Erythroblast (primary cell): ENCODE results near the gene DNAJC30.
"Not testable (repeated sequence)": the region's sequence is repeated elsewhere in the genome, so short reads cannot be mapped to it uniquely, and the experiment has no call there.

Experiments used
- DNase-seq, 2 experiments: peaks; one replicate each; lab custom pipeline; 2025; lab: John Stamatoyannopoulos, UW
- GATA1 ChIP-seq: IDR thresholded peaks from 2 replicates; pipeline ENCODE4 v1.6.1; 2011; ENCODE audit warnings: low read depth, mild to moderate bottlenecking, control low read depth, low read length, moderate library complexity
- POLR2A ChIP-seq: IDR thresholded peaks from 2 replicates; pipeline ENCODE4 v1.6.1; 2011; ENCODE audit warnings: mild to moderate bottlenecking, low read length

DNAJC30 gene

GRCh38 chr7:73717991-73718405 lies 34.7 kb upstream of the DNAJC30 start:
- peak in 1 of 2 experiments; percentile 38 for DNase-seq
- no peak for TF ChIP-seq POLR2A
- no peak for TF ChIP-seq GATA1

- DNase-seq, result no peak
- TF ChIP-seq GATA1 (no peak), POLR2A (no peak)
These were observed 34.0 kb upstream of the DNAJC30 start for GRCh38 chr7:73717025-73717807.

GRCh38 chr7:73716318-73716890 lies 33.2 kb upstream of the DNAJC30 start:
- DNase-seq, result peak in 1 of 2 experiments; percentile 27
- no peak for TF ChIP-seq GATA1
- no peak for TF ChIP-seq POLR2A

- DNase-seq, result peak; percentile 93 to 94
- TF ChIP-seq POLR2A (no peak), GATA1 (no peak)
These were observed 32.5 kb upstream of the DNAJC30 start for GRCh38 chr7:73715648-73716317.

- DNase-seq, result not testable (repeated sequence)
These were observed 30.1 kb upstream of the DNAJC30 start for GRCh38 chr7:73713319-73713718.

GRCh38 chr7:73712773-73713172 lies 29.5 kb upstream of the DNAJC30 start:
- no peak for DNase-seq
- TF ChIP-seq POLR2A, result no peak
- TF ChIP-seq GATA1, result no peak

GRCh38 chr7:73708961-73709549 lies 25.8 kb upstream of the DNAJC30 start:
- no peak for TF ChIP-seq GATA1
- no peak for TF ChIP-seq POLR2A
- no peak for DNase-seq

GRCh38 chr7:73707045-73707631 lies 23.9 kb upstream of the DNAJC30 start:
- no peak for DNase-seq
- TF ChIP-seq GATA1 (no peak), POLR2A (no peak)

GRCh38 chr7:73706126-73707044 lies 23.1 kb upstream of the DNAJC30 start:
- peak; percentile 26 to 70 for DNase-seq
- TF ChIP-seq POLR2A (no peak), GATA1 (no peak)

GRCh38 chr7:73705551-73705920 lies 22.3 kb upstream of the DNAJC30 start:
- TF ChIP-seq POLR2A, result no peak
- no peak for TF ChIP-seq GATA1
- DNase-seq, result no peak

GRCh38 chr7:73704640-73705550 lies 21.6 kb upstream of the DNAJC30 start:
- DNase-seq, result no peak
- TF ChIP-seq POLR2A, result no peak
